HL-60 (cell line): Measurements from ENCODE around the gene SCGB3A1.

Experiments
- GABPA ChIP-seq: IDR thresholded peaks from 2 replicates; pipeline ENCODE4 v1.6.1; 2012; ENCODE audit warnings: low read depth
- POLR2AphosphoS5 ChIP-seq: IDR thresholded peaks from 2 replicates; pipeline ENCODE4 v1.6.1; 2012; ENCODE audit warnings: low read depth
- REST ChIP-seq: IDR thresholded peaks from 2 replicates; pipeline ENCODE4 v1.6.1; 2012; ENCODE audit warnings: low read depth; ENCODE audit not compliant: insufficient replicate concordance
- SPI1 ChIP-seq: IDR thresholded peaks from 2 replicates; pipeline ENCODE4 v1.6.1; 2012; ENCODE audit warnings: low read depth, mild to moderate bottlenecking, borderline replicate concordance
- TF ChIP-seq, protein P1 (sequence below): IDR thresholded peaks from one replicate; pipeline ENCODE4 v1.5.1; 2011; ENCODE audit warnings: low read length, control low read depth, inconsistent platforms; ENCODE audit not compliant: insufficient read depth

GRCh38 chr5:180623411-180623834, 32.1 kb upstream of the SCGB3A1 start:
- no peak for TF ChIP-seq POLR2AphosphoS5
- TF ChIP-seq, protein P1, sequence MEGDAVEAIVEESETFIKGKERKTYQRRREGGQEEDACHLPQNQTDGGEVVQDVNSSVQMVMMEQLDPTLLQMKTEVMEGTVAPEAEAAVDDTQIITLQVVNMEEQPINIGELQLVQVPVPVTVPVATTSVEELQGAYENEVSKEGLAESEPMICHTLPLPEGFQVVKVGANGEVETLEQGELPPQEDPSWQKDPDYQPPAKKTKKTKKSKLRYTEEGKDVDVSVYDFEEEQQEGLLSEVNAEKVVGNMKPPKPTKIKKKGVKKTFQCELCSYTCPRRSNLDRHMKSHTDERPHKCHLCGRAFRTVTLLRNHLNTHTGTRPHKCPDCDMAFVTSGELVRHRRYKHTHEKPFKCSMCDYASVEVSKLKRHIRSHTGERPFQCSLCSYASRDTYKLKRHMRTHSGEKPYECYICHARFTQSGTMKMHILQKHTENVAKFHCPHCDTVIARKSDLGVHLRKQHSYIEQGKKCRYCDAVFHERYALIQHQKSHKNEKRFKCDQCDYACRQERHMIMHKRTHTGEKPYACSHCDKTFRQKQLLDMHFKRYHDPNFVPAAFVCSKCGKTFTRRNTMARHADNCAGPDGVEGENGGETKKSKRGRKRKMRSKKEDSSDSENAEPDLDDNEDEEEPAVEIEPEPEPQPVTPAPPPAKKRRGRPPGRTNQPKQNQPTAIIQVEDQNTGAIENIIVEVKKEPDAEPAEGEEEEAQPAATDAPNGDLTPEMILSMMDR: no peak
- TF ChIP-seq SPI1: peak; percentile 61; the same call in 1 of the 2 replicates
- TF ChIP-seq GABPA: no peak
- no peak for TF ChIP-seq REST
